Kidney (tissue), 14 donors: ENCODE data around the gene MEF2D. TPM values are rescaled to one million over a fixed set of nuclear protein-coding genes. Genes with fewer than 3 reads are reported as not detected.

Experiments used
- DNase-seq, 5 donors: peaks; one replicate each; pipeline ENCODE4 v3.0.0-alpha.2; 2013 to 2020
- FAIRE-seq: peaks from 2 replicates; lab custom pipeline; 2012; peaks lifted over from hg19 to GRCh38; lab: Jason Lieb, UNC
- H3K27ac ChIP-seq, 2 donors: one replicate each; pipeline ENCODE4 v1.7.0; 2013; ENCODE audit warnings: low read depth in 2 of 2, low read length in 2 of 2, inconsistent platforms in 1 of 2
- H3K27me3 ChIP-seq: one replicate; pipeline ENCODE4 v1.7.1; 2013; ENCODE audit warnings: low read length, inconsistent platforms; ENCODE audit not compliant: control insufficient read depth, insufficient read depth
- H3K36me3 ChIP-seq, 3 donors: one replicate each; pipeline versions ENCODE4 v1.7.0 to v1.7.1; 2013; ENCODE audit warnings: low read length in 3 of 3, control low read depth in 1 of 3, inconsistent platforms in 1 of 3; ENCODE audit not compliant: insufficient read depth in 3 of 3, control insufficient read depth in 2 of 3
- H3K4me1 ChIP-seq, 3 donors: one replicate each; pipeline versions ENCODE4 v1.7.0 to v1.7.1; 2013; ENCODE audit warnings: low read length in 3 of 3, inconsistent platforms in 1 of 3, low read depth in 1 of 3; ENCODE audit not compliant: control insufficient read depth in 2 of 3, insufficient read depth in 2 of 3
- H3K4me3 ChIP-seq, 3 donors: one replicate each; pipeline versions ENCODE4 v1.7.0 to v1.8.1; 2013; ENCODE audit warnings: low read length in 3 of 3, control low read depth in 1 of 3, inconsistent platforms in 1 of 3
- H3K9ac ChIP-seq, 3 donors: one replicate each; pipeline versions ENCODE4 v1.7.0 to v1.7.1; 2013; ENCODE audit warnings: low read length in 3 of 3, control low read depth in 1 of 3, inconsistent platforms in 1 of 3
- H3K9me3 ChIP-seq, 3 donors: one replicate each; pipeline versions ENCODE4 v1.7.0 to v1.7.1; 2013; ENCODE audit warnings: low read length in 3 of 3, control low read depth in 1 of 3, inconsistent platforms in 1 of 3; ENCODE audit not compliant: control insufficient read depth in 2 of 3, insufficient read depth in 1 of 3
- intact Hi-C: fragments of 100-400 bp; cut with DNase I; formaldehyde crosslinking; loops from one replicate; pipeline ENCODE4 v1.11.1; 2022
- polyA plus RNA-seq: library from polyadenylated mRNA; stranded (reverse); fragments of 350-450 nt; fragmentation: Illumina TruSeq; extraction: RNeasy Lipid Tissue Mini Kit (QIAGEN cat#74804); gene quantifications from one replicate; pipeline ENCODE4 v1.2.3, GENCODE V29; 2014; ENCODE audit warnings: low read depth, low replicate concordance; ENCODE audit not compliant: insufficient read depth
- total RNA-seq: library from RNA; stranded (reverse); fragmentation: NEBNext Ultra II Directional; extraction: Animal tissue kit (Norgen Biotek cat#: 25700); gene quantifications from one replicate; pipeline ENCODE4 v1.2.1, GENCODE V29; 2021
- TF ChIP-seq, protein P1 (sequence below): IDR thresholded peaks from 3 replicates; pipeline ENCODE4 v1.5.1; 2012; ENCODE audit warnings: mild to moderate bottlenecking, moderate library complexity, borderline replicate concordance; ENCODE audit not compliant: insufficient read depth; ENCODE audit errors: extremely low read depth
- donor health status: control.
- donor health status: control.
- donor health status: control.
- donor health status: control.
- donor health status: control.
- donor health status: DM: yes; HTN: yes; CAD: no.
- donor health status: Normal renal cell carcinoma (clear cell type).

The MEF2D gene
- total and polyA plus RNA-seq, 2 donors from 2014 or later, result 13.7 to 49.3 TPM

- Histone ChIP-seq H3K27ac (peak overlapping the region; percentile 56 to 66), H3K4me1 (peaks cover 0 to 72% (median 48%) of the 10 kb centered on the region in 3 donors), H3K27me3 (no peaks in the 10 kb centered on the region), H3K4me3 (peak overlapping the region in 1 of 3 donors; percentile 21), H3K9ac (peak overlapping the region in 1 of 3 donors; percentile 67), H3K9me3 (no peaks in the 10 kb centered on the region), H3K36me3 (peaks cover 0 to 7% (median 0%) of the 10 kb centered on the region in 3 donors)
- intact Hi-C loops, result no loop called here
- FAIRE-seq (no peak), DNase-seq (peak in 4 of 5 donors; percentile 70 to 85 (median 75))
- TF ChIP-seq, protein P1, sequence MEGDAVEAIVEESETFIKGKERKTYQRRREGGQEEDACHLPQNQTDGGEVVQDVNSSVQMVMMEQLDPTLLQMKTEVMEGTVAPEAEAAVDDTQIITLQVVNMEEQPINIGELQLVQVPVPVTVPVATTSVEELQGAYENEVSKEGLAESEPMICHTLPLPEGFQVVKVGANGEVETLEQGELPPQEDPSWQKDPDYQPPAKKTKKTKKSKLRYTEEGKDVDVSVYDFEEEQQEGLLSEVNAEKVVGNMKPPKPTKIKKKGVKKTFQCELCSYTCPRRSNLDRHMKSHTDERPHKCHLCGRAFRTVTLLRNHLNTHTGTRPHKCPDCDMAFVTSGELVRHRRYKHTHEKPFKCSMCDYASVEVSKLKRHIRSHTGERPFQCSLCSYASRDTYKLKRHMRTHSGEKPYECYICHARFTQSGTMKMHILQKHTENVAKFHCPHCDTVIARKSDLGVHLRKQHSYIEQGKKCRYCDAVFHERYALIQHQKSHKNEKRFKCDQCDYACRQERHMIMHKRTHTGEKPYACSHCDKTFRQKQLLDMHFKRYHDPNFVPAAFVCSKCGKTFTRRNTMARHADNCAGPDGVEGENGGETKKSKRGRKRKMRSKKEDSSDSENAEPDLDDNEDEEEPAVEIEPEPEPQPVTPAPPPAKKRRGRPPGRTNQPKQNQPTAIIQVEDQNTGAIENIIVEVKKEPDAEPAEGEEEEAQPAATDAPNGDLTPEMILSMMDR, result no peak
Observed at GRCh38 chr1:156489166-156489934, 11.2 kb downstream of the MEF2D start.

DNA sequence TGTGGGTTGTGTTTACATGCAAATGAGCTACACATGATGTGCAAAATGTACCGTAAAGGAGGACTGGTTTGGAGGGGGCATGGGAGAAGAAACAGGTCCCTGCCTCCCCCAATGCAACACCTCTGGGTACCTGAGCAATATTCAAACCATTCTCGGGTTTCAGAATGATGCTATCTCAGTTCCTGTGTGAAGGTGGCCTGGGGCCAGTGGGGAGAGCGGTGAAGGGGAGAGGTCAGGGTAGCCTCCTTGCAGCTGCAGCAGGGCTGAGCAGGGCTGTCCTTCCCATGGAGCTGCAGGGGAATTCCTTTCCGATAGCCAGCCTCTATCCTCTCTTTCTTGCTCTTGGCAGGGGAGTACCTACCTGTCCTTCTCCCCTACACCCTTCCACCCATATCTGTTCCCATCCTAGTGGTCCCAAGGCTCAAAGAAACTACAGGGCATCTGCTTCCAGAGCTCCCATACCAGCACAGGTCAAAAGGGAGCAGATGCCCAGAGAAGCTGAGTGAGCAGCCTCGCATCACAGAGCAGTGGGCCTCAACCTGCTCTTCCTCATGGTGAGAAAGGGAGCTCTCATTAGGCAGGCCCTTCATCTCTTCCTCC, 11.9 kb downstream of the MEF2D start:
- Histone ChIP-seq H3K27me3 (no peaks in the 10 kb centered on the region), H3K4me1 (peaks cover 0 to 65% (median 46%) of the 10 kb centered on the region in 3 donors), H3K27ac (no peak overlapping the region), H3K9ac (no peak overlapping the region), H3K4me3 (no peak overlapping the region), H3K36me3 (peaks cover 0 to 7% (median 0%) of the 10 kb centered on the region in 3 donors), H3K9me3 (no peaks in the 10 kb centered on the region)
- intact Hi-C loops, result no loop called here
- TF ChIP-seq, protein P1, result no peak
- DNase-seq (no peak), FAIRE-seq (no peak)

- Histone ChIP-seq H3K27me3 (no peaks in the 10 kb centered on the region), H3K9ac (no peak overlapping the region), H3K4me3 (no peak overlapping the region), H3K9me3 (no peaks in the 10 kb centered on the region), H3K36me3 (peaks cover 0 to 9% (median 2%) of the 10 kb centered on the region in 3 donors), H3K4me1 (peaks cover 0 to 57% (median 38%) of the 10 kb centered on the region in 3 donors), H3K27ac (no peak overlapping the region)
- TF ChIP-seq, protein P1, result no peak
- FAIRE-seq (no peak), DNase-seq (peak in 1 of 5 donors; percentile 46)
- intact Hi-C loops, result no loop called here
Observed at GRCh38 chr1:156487862-156488261, 12.7 kb downstream of the MEF2D start.
